K562 (cell line): ENCODE data around the gene ARL16. TPM values are rescaled to one million over a fixed set of nuclear protein-coding genes. Genes with fewer than 3 reads are reported as not detected.

Experiments used
- ELF2 ChIP-seq: fragments of 250-450 bp; sonication (Bioruptor Pico); IDR thresholded peaks from 2 replicates; pipeline ENCODE4 v1.5.0; 2021; ENCODE audit warnings: mild to moderate bottlenecking
- FOSL1 ChIP-seq: fragments of 200-800 bp; sonication (Bioruptor generic); conservative IDR thresholded peaks from 2 replicates; pipeline ENCODE4 v1.6.1; 2016; ENCODE audit warnings: missing genetic modification characterization, missing compliant biosample characterization
- KAT2B ChIP-seq: IDR thresholded peaks from one replicate; pipeline ENCODE4 v1.6.1; 2012; ENCODE audit warnings: low read depth, mild to moderate bottlenecking, control low read depth, inconsistent platforms, low read length, moderate library complexity
- NR2C1 ChIP-seq, 2 experiments: fragments of 450-650 bp; IDR thresholded peaks; 2 replicates each; pipeline ENCODE4 v1.6.1; 2017; ENCODE audit warnings: mild to moderate bottlenecking in 2 of 2, antibody characterized with exemption in 1 of 2, inconsistent platforms in 1 of 2, missing compliant biosample characterization in 1 of 2, missing genetic modification characterization in 1 of 2
- POLR2G ChIP-seq: fragments of 200-400 bp; formaldehyde crosslinking; IDR thresholded peaks from 2 replicates; pipeline ENCODE4 v1.6.1; 2017; ENCODE audit warnings: low read depth, mild to moderate bottlenecking, antibody characterized with exemption, low read length, moderate library complexity
- TAF1 ChIP-seq: IDR thresholded peaks from 2 replicates; pipeline ENCODE4 v1.6.1; 2011; ENCODE audit warnings: mild to moderate bottlenecking, low read length, moderate library complexity; ENCODE audit not compliant: insufficient read depth, control insufficient read depth, severe bottlenecking; ENCODE audit errors: extremely low read depth
- ZBTB2 ChIP-seq: fragments of 450-650 bp; IDR thresholded peaks from 2 replicates; pipeline ENCODE4 v1.6.1; 2016; ENCODE audit warnings: antibody characterized with exemption
- ZNF263 ChIP-seq: sonication (generic); formaldehyde crosslinking; IDR thresholded peaks from 2 replicates; pipeline ENCODE4 v1.8.0; 2022; ENCODE audit warnings: mild to moderate bottlenecking, missing genetic modification reagents, borderline replicate concordance
- polyA plus RNA-seq, 8 experiments: library from polyadenylated mRNA; depleted of rRNA in 4 of 8; stranded (reverse) in 5 of 8; unstranded in 3 of 8; fragments of >200 nt; fragmentation: Nextera tagmentation in 2 of 8; fragmentation: Illumina TruSeq in 1 of 8; extraction: Ambion mirVana in 2 of 8; extraction: Trizol in 1 of 8; gene quantifications; 2 replicates each; pipeline versions ENCODE4 v1.2.1 to v1.2.3, GENCODE V29; 2011 to 2014; ENCODE audit warnings: inconsistent platforms in 1 of 8, missing spikeins in 1 of 8
- total RNA-seq, 7 experiments: library from RNA; depleted of rRNA in 6 of 7; stranded (reverse); fragments of >200 nt in 6 of 7; fragmentation: Illumina TruSeq in 2 of 7; extraction: Trizol in 2 of 7; gene quantifications; 2 replicates each; pipeline versions ENCODE4 v1.2.1 to v1.2.3, GENCODE V29; 2011 to 2021; ENCODE audit warnings: low replicate concordance in 1 of 7
- TF ChIP-seq, protein P1 (sequence below): fragments of 200-800 bp; sonication (Bioruptor generic); IDR thresholded peaks from 2 replicates; pipeline ENCODE4 v1.6.1; 2016; ENCODE audit warnings: missing genetic modification characterization, missing compliant biosample characterization
- TF ChIP-seq, protein P2 (sequence below): fragments of 450-650 bp; formaldehyde crosslinking; IDR thresholded peaks from 2 replicates; pipeline ENCODE4 v1.4.0; 2022; ENCODE audit warnings: missing genetic modification characterization
- TF ChIP-seq, protein P3 (sequence below): fragments of 450-650 bp; IDR thresholded peaks from 2 replicates; pipeline ENCODE4 v1.6.1; 2018; ENCODE audit not compliant: partially characterized antibody
- TF ChIP-seq, protein P4 (sequence below): sonication (generic); formaldehyde crosslinking; IDR thresholded peaks from 2 replicates; pipeline ENCODE4 v1.8.0; 2022; ENCODE audit warnings: missing genetic modification reagents, mild to moderate bottlenecking, moderate library complexity, borderline replicate concordance

ARL16 gene
- total and polyA plus RNA-seq, 9 of the 15 experiments (the other 6 are each of a cell fraction or from before 2014, with no cell fraction given): 5.4 to 32.4 (median 22.6) TPM

- TF ChIP-seq, protein P1, sequence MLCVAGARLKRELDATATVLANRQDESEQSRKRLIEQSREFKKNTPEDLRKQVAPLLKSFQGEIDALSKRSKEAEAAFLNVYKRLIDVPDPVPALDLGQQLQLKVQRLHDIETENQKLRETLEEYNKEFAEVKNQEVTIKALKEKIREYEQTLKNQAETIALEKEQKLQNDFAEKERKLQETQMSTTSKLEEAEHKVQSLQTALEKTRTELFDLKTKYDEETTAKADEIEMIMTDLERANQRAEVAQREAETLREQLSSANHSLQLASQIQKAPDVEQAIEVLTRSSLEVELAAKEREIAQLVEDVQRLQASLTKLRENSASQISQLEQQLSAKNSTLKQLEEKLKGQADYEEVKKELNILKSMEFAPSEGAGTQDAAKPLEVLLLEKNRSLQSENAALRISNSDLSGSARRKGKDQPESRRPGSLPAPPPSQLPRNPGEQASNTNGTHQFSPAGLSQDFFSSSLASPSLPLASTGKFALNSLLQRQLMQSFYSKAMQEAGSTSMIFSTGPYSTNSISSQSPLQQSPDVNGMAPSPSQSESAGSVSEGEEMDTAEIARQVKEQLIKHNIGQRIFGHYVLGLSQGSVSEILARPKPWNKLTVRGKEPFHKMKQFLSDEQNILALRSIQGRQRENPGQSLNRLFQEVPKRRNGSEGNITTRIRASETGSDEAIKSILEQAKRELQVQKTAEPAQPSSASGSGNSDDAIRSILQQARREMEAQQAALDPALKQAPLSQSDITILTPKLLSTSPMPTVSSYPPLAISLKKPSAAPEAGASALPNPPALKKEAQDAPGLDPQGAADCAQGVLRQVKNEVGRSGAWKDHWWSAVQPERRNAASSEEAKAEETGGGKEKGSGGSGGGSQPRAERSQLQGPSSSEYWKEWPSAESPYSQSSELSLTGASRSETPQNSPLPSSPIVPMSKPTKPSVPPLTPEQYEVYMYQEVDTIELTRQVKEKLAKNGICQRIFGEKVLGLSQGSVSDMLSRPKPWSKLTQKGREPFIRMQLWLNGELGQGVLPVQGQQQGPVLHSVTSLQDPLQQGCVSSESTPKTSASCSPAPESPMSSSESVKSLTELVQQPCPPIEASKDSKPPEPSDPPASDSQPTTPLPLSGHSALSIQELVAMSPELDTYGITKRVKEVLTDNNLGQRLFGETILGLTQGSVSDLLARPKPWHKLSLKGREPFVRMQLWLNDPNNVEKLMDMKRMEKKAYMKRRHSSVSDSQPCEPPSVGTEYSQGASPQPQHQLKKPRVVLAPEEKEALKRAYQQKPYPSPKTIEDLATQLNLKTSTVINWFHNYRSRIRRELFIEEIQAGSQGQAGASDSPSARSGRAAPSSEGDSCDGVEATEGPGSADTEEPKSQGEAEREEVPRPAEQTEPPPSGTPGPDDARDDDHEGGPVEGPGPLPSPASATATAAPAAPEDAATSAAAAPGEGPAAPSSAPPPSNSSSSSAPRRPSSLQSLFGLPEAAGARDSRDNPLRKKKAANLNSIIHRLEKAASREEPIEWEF (CRISPR knock-in tag): no peak
- TF ChIP-seq FOSL1 (tag): peak; percentile 92
- TF ChIP-seq NR2C1 (IDR thresholded peaks at IDR 0.05): no peak
- TF ChIP-seq NR2C1 (tag; IDR thresholded peaks at IDR 0.05): no peak
- peak; percentile 25; the same call in 1 of the 2 replicates for TF ChIP-seq ZNF263 (CRISPR knock-in tag)
- TF ChIP-seq, protein P2, sequence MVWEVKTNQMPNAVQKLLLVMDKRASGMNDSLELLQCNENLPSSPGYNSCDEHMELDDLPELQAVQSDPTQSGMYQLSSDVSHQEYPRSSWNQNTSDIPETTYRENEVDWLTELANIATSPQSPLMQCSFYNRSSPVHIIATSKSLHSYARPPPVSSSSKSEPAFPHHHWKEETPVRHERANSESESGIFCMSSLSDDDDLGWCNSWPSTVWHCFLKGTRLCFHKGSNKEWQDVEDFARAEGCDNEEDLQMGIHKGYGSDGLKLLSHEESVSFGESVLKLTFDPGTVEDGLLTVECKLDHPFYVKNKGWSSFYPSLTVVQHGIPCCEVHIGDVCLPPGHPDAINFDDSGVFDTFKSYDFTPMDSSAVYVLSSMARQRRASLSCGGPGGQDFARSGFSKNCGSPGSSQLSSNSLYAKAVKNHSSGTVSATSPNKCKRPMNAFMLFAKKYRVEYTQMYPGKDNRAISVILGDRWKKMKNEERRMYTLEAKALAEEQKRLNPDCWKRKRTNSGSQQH (CRISPR knock-in tag): no peak
- peak; percentile 95 for TF ChIP-seq ELF2 (CRISPR knock-in tag)
- TF ChIP-seq, protein P3, sequence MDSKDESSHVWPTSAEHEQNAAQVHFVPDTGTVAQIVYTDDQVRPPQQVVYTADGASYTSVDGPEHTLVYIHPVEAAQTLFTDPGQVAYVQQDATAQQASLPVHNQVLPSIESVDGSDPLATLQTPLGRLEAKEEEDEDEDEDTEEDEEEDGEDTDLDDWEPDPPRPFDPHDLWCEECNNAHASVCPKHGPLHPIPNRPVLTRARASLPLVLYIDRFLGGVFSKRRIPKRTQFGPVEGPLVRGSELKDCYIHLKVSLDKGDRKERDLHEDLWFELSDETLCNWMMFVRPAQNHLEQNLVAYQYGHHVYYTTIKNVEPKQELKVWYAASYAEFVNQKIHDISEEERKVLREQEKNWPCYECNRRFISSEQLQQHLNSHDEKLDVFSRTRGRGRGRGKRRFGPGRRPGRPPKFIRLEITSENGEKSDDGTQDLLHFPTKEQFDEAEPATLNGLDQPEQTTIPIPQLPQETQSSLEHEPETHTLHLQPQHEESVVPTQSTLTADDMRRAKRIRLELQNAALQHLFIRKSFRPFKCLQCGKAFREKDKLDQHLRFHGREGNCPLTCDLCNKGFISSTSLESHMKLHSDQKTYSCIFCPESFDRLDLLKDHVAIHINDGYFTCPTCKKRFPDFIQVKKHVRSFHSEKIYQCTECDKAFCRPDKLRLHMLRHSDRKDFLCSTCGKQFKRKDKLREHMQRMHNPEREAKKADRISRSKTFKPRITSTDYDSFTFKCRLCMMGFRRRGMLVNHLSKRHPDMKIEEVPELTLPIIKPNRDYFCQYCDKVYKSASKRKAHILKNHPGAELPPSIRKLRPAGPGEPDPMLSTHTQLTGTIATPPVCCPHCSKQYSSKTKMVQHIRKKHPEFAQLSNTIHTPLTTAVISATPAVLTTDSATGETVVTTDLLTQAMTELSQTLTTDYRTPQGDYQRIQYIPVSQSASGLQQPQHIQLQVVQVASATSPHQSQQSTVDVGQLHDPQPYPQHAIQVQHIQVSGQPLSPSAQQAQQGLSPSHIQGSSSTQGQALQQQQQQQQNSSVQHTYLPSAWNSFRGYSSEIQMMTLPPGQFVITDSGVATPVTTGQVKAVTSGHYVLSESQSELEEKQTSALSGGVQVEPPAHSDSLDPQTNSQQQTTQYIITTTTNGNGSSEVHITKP: peak; percentile 41
- TF ChIP-seq, protein P4, sequence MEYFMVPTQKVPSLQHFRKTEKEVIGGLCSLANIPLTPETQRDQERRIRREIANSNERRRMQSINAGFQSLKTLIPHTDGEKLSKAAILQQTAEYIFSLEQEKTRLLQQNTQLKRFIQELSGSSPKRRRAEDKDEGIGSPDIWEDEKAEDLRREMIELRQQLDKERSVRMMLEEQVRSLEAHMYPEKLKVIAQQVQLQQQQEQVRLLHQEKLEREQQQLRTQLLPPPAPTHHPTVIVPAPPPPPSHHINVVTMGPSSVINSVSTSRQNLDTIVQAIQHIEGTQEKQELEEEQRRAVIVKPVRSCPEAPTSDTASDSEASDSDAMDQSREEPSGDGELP (CRISPR knock-in tag): peak; percentile 85; the same call in 1 of the 2 replicates
- TF ChIP-seq ZBTB2: peak; percentile 94
- peak; percentile 78 for TF ChIP-seq POLR2G
- peak; percentile 54 for TF ChIP-seq TAF1
- TF ChIP-seq KAT2B: no peak
These were observed at the start of gene ARL16, which contains the start of gene HGS (continued) for GRCh38 chr17:81683584-81684441.
